SU-DHL-6 (cell line): Measurements from ENCODE around the gene CGA.

ENCODE experiments used
- CTCF ChIP-seq: fragments of 200-600 bp; sonication (generic); IDR thresholded peaks from one replicate; pipeline ENCODE4 v1.5.1; 2017; ENCODE audit warnings: antibody characterized with exemption, mild to moderate bottlenecking, low read length, moderate library complexity; ENCODE audit not compliant: insufficient read depth, poor library complexity, severe bottlenecking
- EZH2phosphoT487 ChIP-seq: fragments of 200-600 bp; sonication (generic), shearing (Covaris generic); conservative IDR thresholded peaks from 2 replicates; pipeline ENCODE4 v1.6.1; 2018; ENCODE audit warnings: mild to moderate bottlenecking, antibody characterized with exemption, low read length, moderate library complexity, mixed read lengths

DNA sequence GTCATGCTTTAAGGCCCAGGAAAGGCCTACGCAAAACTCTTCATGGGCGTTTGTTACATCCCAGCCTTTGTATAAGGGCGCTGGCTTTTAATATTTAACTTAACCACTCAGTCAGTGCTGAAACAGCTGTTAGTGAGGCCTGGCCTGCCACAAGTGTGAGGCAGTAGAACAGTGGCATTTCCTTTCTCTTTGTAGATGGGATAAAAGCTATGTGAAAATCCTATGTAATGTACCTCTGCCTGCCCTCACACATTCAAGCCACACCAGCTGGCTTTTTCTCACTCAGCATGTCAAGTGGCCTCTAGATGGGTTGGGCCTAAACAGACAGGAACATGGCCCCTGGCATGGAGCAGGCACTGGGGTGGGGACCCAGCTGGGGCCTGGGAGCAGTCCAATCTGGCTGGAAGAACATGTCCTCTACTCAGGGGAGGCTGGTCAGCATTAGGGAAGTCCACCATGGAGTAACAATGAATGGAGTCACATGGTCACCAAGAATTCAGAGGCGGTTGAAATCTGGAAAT lies 20.7 kb downstream of the CGA start:
- TF ChIP-seq CTCF (no peak), EZH2phosphoT487 (no peak)
